ENCODE results near the gene GABRA1.

The GABRA1 gene

DNA sequence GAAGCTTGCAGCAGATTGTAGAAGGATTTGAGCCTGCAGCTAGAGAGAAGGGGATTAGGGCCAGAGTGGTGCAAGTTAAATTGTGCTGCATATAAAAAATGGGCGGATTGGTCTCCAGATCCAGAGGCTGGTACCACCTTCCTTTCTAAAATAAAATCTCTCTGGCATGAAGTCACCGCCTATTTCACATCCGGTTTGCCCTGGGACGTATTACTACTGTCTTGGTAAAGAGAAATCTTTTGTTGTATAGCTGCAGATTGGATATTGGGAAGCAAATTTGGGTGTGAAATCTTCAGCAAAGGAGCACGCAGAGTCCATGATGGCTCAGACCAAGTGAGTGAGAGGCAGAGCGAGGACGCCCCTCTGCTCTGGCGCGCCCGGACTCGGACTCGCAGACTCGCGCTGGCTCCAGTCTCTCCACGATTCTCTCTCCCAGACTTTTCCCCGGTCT lies at the start of gene GABRA1:
Gene GABRA1 (plus strand): TSS at position 180 of the 451 bp plus-strand sequence. CDS start 2,691 bp downstream, outside the sequence.
- in situ Hi-C loops (cut with HindIII; ENCODE audit: low sequenced_read_pairs) = no loop called here

DNA sequence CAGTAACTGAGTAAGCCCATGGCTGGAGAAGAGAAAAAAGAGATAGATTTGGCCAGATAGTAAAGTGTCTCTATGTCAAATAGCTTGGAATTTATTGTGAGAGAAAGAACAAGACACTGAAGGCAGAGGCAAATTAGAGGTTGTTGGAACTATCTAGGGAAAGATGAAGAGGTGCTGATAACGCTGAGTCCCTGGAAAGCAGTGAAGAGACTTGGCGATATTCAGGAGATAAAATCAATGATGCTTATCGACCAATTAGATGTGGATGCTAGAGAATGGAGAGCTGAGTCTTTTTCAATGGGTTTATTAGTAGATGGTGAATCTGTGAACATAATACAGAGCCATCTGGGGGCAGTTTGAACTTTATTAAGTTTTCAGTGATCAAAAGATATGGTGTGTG lies 48.6 kb upstream of the GABRA1 start:
- in situ Hi-C loops (cut with HindIII; ENCODE audit: low sequenced_read_pairs) = no loop called here

GRCh38 chr5:161804263-161804662 lies 43.7 kb upstream of the GABRA1 start:
- in situ Hi-C loops (cut with HindIII; ENCODE audit: low sequenced_read_pairs) = no loop called here

DNA sequence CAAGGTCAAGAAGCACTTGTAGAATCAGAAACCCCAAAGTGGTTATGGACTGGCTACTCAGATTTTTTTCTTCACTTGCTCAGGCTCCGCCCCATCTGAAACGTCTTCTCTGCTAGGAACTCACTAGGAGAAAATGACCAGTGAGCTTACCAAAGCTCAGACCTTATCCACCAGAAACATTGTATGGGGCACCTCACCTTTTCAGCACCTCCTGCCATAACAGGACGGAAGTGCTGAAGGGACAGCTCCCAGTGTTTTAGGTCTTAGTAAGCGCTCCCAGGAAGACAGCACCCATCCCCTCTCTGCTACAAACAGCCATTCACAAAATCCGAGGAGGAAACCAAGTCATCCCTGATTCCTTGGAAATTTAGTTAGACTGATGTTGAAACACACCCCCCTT lies 1.2 kb upstream of the GABRA1 start:
- in situ Hi-C loops (cut with HindIII; ENCODE audit: low sequenced_read_pairs) = no loop called here

DNA sequence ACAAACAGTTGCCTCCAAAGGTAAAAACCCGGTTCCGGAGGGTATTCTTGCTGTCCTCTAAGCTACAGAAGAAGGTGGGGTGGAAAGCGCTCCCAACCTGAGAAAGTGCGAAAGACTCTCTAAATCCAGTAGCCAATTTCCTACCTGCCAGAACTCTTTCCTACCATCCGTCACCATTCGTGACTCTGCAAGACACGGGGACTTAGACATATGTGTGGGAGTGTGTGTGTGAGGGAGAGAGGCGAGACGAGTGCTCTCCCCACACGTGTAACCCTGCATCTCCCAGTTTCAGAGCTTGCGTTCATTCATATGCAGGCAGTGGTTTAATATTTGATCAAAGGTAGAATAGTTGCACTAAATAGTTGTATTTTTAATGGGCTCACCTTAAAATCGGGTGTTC lies 473 bp upstream of the GABRA1 start:
- in situ Hi-C loops (cut with HindIII; ENCODE audit: low sequenced_read_pairs) = no loop called here

DNA sequence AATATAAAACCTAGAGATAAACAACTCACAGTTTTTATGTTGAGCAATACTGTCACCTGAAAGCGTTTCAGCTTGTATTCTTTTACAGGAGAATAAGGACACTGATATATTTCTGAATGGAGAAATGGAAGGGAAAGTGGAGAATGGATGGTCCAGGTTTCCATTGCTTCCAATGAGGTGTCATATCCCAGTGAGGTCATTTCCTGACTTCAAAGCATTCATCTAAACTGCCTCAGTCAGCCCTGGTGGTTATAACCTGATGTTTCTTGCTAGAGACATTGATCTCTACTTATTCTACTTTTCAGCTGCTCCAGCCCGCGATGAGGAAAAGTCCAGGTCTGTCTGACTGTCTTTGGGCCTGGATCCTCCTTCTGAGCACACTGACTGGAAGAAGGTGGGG lies 2.6 kb downstream of the GABRA1 start:
- in situ Hi-C loops (cut with HindIII; ENCODE audit: low sequenced_read_pairs) = no loop called here

DNA sequence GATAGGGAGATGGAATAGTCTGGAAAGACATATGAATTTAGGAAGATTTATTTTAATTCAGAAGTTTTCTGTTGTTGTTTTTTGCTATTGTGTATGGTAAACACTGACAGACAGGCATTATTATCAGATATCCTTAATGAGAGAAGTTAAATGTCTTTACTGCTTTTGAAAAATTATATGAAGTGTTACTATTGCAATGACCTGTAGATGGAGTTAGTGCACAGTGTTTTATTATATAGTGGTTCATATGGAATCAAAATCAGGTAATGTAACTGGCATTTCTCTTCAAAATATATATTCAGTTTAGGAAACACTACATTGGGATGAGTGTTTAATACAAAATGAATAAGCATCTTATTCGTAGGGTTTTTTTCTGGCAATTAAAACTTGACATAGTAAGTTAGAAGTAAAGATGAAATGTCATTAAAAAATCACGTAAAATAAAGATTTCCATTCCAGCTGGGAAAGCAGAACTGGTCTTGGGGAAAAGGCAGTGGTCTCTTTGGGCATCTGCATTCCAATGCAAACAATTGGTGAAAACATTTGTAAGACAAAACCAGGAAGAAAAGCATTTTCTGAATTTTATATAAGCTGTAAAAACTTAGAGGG lies 3.9 kb downstream of the GABRA1 start:
- in situ Hi-C loops (cut with HindIII; ENCODE audit: low sequenced_read_pairs) = no loop called here

GRCh38 chr5:161857358-161857757 lies 9.4 kb downstream of the GABRA1 start:
- in situ Hi-C loops (cut with HindIII; ENCODE audit: low sequenced_read_pairs) = no loop called here

DNA sequence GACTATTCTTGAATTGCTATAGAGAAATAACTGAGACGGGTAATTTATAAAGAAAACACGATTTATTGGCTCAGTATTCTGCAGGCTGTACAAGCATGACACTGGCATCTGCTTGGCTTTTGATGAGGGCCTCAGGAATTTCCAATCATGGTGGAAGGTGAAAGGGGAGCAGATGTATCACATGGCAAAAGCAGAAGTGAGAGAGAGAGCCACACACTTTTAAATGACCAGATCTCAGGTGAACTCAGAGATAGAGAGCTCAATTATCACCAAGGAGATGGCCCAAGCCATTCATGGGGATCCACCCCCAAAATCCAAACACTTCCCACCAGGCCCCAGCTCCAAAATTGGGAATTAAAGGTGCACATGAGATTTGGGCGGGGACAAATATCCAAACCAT lies 15.3 kb downstream of the GABRA1 start:
- in situ Hi-C loops (cut with HindIII; ENCODE audit: low sequenced_read_pairs) = no loop called here

DNA sequence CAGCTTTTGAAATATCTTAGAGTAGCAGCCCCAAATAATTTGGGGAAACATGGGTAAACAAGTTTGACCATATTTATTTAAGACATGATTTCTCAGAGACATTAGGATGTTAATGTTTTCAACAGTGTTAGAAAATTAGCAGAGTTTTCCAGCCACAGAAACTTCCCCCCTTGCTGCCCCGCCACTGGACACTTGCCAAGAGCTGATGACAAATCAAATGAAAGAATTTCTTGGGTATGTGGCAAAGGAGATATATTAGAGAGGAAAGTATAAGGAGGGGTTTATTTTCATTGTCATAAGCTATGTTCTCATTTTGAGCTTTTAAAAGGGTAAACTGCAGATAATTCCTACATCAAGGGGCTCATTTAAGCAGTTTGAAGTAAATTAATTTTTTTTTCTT lies 15.9 kb downstream of the GABRA1 start:
- in situ Hi-C loops (cut with HindIII; ENCODE audit: low sequenced_read_pairs) = no loop called here

GRCh38 chr5:161865510-161865909 lies 17.6 kb downstream of the GABRA1 start:
- in situ Hi-C loops (cut with HindIII; ENCODE audit: low sequenced_read_pairs) = no loop called here

DNA sequence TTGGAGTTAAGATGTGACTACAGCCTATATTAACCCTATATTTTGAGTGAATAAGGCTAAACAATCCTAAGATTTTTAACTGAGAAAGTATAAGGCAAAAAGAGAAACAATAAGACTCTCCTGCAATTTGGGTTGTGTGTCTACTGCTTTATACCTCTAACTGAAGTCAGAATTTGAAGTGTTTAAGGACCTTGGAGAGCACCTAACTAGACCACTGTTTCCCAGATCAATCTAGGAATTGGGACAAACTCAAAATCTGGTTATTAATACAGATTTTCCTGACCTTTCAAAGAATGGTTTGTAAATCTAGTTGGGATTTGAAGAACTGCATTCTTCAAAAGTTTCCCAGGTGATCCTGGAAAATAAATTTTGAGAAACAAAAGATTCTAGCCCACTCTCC lies 42.1 kb downstream of the GABRA1 start:
- in situ Hi-C loops (cut with HindIII; ENCODE audit: low sequenced_read_pairs) = no loop called here

DNA sequence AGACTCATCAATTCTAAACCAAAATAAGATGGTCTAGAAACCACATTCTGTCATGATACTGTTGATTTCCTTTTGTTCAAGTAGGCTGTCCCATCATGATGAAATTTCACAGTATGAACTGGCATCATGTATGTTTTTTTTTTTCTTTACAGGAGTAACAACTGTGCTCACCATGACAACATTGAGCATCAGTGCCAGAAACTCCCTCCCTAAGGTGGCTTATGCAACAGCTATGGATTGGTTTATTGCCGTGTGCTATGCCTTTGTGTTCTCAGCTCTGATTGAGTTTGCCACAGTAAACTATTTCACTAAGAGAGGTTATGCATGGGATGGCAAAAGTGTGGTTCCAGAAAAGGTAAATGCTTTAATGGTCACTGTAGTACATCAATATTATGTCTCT lies 47.6 kb downstream of the GABRA1 start:
- in situ Hi-C loops (cut with HindIII; ENCODE audit: low sequenced_read_pairs) = no loop called here

GRCh38 chr5:161897033-161897432 lies 49.1 kb downstream of the GABRA1 start:
- in situ Hi-C loops (cut with HindIII; ENCODE audit: low sequenced_read_pairs) = no loop called here

DNA sequence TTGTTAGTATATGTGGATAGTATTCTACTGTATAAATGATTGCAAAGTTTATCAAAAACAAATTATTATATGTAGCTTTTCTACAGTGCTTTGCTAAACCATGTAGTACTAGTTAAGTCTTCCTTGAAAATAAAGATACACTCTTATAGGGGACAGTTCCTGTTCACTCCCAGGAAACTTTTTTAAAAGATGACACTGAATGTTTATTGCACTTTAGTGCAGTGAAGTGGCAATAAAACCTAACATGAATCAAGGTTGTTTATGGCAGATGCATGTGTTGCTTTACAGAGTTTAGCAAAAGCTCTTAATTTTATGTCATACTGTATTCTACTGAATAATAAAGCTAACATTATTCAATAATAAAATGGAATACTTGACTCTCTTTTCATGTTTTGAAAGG lies 51.7 kb downstream of the GABRA1 start:
- in situ Hi-C loops (cut with HindIII; ENCODE audit: low sequenced_read_pairs) = no loop called here

- in situ Hi-C loops (cut with HindIII; ENCODE audit: low sequenced_read_pairs) = no loop called here
Observed at GRCh38 chr5:161900981-161901380, 53.1 kb downstream of the GABRA1 start.

- in situ Hi-C loops (cut with HindIII; ENCODE audit: low sequenced_read_pairs) = no loop called here
Observed at GRCh38 chr5:161921781-161922180, 73.9 kb downstream of the GABRA1 start.

GRCh38 chr5:161924270-161924669 lies 76.3 kb downstream of the GABRA1 start:
- in situ Hi-C loops (cut with HindIII; ENCODE audit: low sequenced_read_pairs) = no loop called here

GRCh38 chr5:161925960-161926359 lies 78.0 kb downstream of the GABRA1 start:
- in situ Hi-C loops (cut with HindIII; ENCODE audit: low sequenced_read_pairs) = no loop called here

- in situ Hi-C loops (cut with HindIII; ENCODE audit: low sequenced_read_pairs) = no loop called here
Observed at GRCh38 chr5:161934486-161934885, 86.6 kb downstream of the GABRA1 start.

- in situ Hi-C loops (cut with HindIII; ENCODE audit: low sequenced_read_pairs) = no loop called here
Observed at GRCh38 chr5:161944974-161945373, 97.1 kb downstream of the GABRA1 start.

DNA sequence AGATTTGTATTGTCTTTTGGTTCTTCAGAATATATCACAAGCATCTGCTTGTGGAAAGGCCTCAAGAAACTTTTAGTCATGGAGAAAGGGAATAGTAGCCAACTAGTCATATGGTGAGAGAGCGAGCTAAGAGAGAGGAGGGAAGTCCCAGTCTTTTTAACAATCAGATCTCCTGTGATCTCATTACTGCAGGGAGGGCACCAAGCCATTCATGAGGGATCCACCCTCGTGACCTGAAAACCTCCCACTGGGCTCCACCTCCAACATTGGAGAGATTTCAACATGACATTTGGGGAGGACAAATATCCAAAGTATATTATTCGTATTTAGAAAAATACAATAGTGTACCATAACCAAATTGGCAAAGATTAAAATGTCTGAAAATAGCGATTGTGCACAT lies 99.0 kb downstream of the GABRA1 start:
- in situ Hi-C loops (cut with HindIII; ENCODE audit: low sequenced_read_pairs) = no loop called here
